Right kidney (tissue), 1 donor: ENCODE results near the gene CIAO2A.

Experiments
- DNase-seq: peaks from one replicate; pipeline ENCODE4 v3.0.0-alpha.2; 2016

Gene CIAO2A

GRCh38 chr15:64045101-64045435 is 48.6 kb downstream of the CIAO2A start:
- no peak for DNase-seq

- no peak for DNase-seq
Measured at GRCh38 chr15:64044300-64045100, 49.1 kb downstream of the CIAO2A start.

GRCh38 chr15:64038878-64039610 is 54.6 kb downstream of the CIAO2A start:
- no peak for DNase-seq

- DNase-seq, result no peak
Measured at GRCh38 chr15:64037966-64038365, 55.7 kb downstream of the CIAO2A start.

- no peak for DNase-seq
Measured at GRCh38 chr15:64037116-64037515, 56.5 kb downstream of the CIAO2A start.

- DNase-seq, result no peak
Measured at GRCh38 chr15:64035525-64035924, 58.1 kb downstream of the CIAO2A start.

GRCh38 chr15:64034519-64034918 is 59.1 kb downstream of the CIAO2A start:
- no peak for DNase-seq

GRCh38 chr15:64032329-64032728 is 61.3 kb downstream of the CIAO2A start:
- no peak for DNase-seq

GRCh38 chr15:64030123-64030522 is 63.5 kb downstream of the CIAO2A start:
- DNase-seq, result no peak

- DNase-seq, result no peak
Measured at GRCh38 chr15:64029633-64030032, 64.0 kb downstream of the CIAO2A start.

GRCh38 chr15:64029110-64029509 is 64.5 kb downstream of the CIAO2A start:
- no peak for DNase-seq

- DNase-seq, result no peak
Measured at GRCh38 chr15:64026591-64026990, 67.0 kb downstream of the CIAO2A start.

- no peak for DNase-seq
Measured at GRCh38 chr15:64024172-64025050, 69.2 kb downstream of the CIAO2A start.

GRCh38 chr15:64023220-64023619 is 70.4 kb downstream of the CIAO2A start:
- no peak for DNase-seq

GRCh38 chr15:64022571-64022970 is 71.1 kb downstream of the CIAO2A start:
- DNase-seq, result no peak
